ENCODE results near the gene AKAP6.

AKAP6 gene

GRCh38 chr14:32412103-32412502 lies 83.0 kb downstream of the AKAP6 start:
- DNase-seq, result no peak

DNA sequence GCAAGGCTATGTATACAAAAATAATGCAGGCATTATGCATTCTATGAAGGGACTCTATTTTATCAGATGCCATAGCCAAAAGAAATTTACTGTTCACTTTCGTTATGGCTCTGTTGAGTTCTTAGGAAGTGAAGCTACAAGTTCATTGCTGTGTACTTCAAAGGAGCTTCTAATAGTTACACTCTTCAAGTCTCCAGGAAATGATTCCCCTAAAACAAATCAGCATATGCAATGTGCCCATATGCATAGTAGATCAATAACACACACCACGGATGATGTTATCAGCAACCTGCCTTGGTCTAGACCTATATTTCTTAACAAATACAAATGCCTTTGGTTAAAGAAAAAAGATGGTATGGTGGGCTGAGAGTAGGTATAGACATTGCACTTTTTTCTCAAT lies 83.4 kb downstream of the AKAP6 start:
- DNase-seq, result no peak

DNA sequence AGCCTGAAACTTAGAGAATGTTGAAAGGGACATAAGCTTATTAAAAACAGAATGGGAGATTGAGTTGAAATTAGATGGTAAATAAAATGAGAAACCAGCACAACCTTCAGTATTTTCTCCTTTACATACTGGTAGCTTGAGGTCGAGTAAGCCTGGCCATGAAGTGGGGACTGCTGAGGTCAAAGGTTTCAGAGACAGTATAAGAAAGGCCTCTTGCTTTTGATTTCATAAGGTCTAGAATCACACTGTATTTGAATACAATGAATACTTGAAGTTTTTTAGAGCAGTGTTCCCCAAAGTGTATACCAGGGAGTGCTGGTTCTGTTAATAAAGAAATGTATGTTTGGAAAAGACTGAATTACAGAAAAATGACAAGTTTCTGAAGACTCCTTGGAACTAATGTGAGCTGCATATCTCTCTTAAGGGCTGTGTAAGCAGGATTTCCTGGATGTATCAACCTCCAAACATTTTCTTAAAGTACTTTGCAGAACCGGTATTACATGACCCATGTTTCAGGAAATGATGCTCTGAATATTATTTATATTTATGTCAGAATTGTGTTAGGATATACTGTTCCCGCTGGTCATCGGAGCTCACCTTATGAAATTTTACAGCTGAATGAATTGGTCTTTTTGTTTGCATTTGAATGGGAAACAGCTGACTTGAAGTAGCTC lies 85.0 kb downstream of the AKAP6 start:
- DNase-seq, result no peak

- DNase-seq, result peak in 1 of 2 experiments; percentile 5
These were observed 85.7 kb downstream of the AKAP6 start for GRCh38 chr14:32414808-32415255.

DNA sequence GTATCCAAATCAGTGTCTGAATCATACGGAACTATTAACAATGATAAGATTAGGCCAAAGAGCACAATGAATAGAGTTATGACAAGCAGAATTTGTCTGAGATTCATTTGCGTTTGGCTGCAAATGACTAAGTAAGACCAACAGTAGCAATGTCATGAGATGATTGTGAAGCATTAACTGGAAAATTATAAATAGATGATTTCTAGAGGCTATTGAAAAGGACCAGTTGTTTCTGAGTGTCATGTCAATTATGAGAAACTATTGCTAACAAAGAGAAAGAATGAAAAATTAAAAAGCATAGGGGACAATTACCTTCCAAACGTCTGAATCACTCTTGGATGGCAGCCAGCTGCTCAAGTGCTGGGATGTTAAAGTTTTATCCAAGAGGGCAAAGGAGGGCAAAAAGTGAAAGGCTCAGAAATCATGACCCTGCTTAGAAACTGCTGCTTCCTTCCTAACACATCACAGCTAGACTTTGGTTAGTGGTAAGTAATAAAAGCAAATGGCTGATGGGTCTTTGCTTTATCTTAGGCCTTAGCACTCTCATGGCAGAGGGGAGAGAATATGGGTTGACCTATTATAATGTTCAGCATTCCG lies 89.0 kb downstream of the AKAP6 start:
- DNase-seq, result peak in 1 of 2 experiments; percentile 6

- no peak for DNase-seq
These were observed 90.3 kb downstream of the AKAP6 start for GRCh38 chr14:32419429-32419828.

GRCh38 chr14:32421781-32422180 lies 92.7 kb downstream of the AKAP6 start:
- no peak for DNase-seq

GRCh38 chr14:32422440-32422839 lies 93.3 kb downstream of the AKAP6 start:
- DNase-seq, result no peak

GRCh38 chr14:32426028-32426427 lies 96.9 kb downstream of the AKAP6 start:
- DNase-seq, result no peak

- peak in 1 of 2 experiments; percentile 4 for DNase-seq
These were observed 97.7 kb downstream of the AKAP6 start for GRCh38 chr14:32426586-32427388.

DNA sequence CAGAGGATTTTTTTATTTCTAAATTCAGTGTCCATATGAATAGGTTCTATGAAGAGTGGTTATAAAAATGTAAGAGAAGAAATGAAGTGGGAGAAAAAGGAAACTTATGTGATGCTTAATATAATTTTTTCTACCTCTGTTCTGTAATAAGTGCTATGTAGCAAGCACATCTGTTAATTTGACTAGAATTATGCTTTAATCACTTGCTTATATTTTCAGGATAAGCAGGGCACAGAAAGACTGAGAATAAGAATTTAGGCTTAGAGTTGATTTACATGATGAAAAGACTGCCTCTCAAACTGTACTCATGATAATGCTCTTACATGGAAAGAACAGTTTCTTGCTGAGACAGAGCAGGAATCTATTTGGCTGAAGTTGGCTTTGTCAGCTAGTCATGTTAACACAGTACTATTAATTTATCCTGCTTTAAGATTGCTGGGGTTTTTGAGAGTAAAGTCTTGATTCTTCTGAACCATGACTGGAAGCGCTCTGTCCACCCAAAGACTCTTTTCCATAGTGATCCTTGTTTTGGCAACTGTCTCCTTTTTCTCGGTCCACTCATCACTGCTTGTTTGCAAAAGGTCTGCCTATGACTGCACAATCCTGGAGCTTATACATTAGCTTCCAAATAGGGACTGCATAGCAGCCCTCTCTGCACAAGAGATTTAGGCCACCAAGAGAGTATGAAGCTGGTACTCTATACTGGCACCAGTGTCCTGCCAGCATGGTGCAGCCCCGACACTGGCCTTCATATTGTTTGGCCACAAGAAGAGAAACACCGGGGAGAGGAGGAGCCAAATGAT lies 98.8 kb downstream of the AKAP6 start:
- no peak for DNase-seq

DNA sequence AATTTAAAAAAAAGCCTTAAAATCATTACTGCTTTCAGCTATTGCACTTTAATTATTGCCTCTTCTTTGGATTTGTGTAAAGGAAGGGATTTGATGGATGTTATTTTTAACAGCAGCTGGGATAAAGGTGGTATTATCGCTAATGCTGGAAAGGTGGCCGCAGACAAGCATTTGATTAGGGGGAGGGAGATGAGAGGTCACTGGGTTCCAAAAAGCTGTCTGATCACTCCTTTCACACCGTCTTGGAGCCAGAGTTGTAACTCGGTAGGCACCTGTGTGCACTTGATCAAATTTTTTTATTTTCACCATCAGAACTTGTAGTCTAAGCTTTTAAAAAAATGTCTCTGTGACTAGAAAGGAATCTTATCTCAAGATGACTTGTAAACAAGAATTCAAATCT lies 99.8 kb downstream of the AKAP6 start:
- DNase-seq, result no peak

DNA sequence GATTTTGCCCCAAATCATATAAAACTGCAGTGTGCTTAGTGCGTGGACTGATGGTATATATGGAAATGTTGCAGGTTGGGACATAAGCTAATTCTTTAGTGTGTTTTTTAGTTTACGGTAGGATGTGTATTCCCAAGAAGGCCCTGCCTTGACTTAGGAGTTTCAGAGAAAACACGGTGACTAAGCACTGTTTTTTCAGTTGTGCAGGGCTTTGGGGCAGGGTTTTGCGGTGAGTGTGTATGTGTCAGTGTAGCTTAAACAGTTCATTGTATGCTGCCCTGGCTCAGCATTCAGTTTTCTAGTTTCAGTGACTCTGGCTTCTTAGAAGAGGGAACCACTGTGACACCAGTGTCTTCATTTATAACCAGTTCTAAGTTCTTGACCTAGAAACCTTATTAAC lies 101.2 kb downstream of the AKAP6 start:
- no peak for DNase-seq

DNA sequence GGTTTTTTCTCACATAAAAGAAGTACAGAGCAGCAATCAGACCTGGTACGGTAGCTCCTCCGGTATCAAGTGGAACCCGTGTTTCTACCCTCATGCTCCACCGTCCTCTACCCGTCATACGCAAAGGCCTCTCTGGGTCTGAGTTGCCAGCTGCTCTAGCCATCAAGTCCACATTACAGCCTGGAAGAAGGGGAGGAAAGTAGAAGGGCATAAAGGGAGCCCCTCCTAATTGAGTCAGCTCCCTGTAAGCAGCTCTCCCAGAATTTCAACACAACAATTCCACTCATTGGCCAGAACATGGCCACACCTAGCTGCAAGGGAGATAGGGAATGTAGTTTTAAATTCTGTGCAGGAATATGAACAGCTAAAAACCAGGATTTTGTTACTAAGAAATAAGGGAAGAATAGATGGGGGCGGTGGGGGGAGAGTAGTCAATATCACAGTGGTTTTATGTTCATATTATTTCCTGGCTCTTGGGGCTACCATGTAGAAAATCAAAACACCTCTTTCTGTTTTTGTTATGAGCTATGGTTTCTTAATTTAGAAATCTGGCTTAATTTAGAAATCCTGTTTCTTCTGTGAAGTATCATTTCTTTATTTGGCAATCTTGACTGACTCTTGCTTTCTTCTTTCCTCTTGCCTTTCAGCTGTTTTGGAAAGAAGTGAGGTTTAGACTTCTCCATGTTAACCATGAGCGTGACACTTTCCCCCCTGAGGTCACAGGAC lies 103.9 kb downstream of the AKAP6 start:
- DNase-seq, result no peak

- no peak for DNase-seq
These were observed 105.1 kb downstream of the AKAP6 start for GRCh38 chr14:32434180-32434579.

- no peak for DNase-seq
These were observed 105.8 kb downstream of the AKAP6 start for GRCh38 chr14:32434880-32435279.

GRCh38 chr14:32435411-32435810 lies 106.3 kb downstream of the AKAP6 start:
- DNase-seq, result no peak

DNA sequence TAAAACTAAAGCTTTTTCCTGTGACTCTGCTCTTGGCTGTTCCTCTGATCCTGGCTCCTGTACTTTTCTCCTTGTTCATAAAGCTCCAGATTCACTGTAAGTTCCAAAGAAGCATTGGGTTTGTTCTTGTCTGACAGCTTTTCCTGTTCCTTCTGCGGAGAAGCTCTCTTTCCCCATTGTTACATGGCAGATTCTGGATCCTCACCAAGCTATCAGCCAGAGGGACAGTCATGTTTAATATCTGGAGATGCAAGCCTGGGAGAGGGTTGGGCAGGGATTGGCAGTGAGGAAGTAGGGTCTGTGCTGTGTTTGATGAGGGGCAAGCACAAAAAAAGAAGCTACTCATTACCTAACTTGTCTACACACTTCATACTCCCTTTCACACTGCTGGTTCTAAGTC lies 107.9 kb downstream of the AKAP6 start:
- DNase-seq, result no peak

GRCh38 chr14:32438517-32438916 lies 109.4 kb downstream of the AKAP6 start:
- no peak for DNase-seq

DNA sequence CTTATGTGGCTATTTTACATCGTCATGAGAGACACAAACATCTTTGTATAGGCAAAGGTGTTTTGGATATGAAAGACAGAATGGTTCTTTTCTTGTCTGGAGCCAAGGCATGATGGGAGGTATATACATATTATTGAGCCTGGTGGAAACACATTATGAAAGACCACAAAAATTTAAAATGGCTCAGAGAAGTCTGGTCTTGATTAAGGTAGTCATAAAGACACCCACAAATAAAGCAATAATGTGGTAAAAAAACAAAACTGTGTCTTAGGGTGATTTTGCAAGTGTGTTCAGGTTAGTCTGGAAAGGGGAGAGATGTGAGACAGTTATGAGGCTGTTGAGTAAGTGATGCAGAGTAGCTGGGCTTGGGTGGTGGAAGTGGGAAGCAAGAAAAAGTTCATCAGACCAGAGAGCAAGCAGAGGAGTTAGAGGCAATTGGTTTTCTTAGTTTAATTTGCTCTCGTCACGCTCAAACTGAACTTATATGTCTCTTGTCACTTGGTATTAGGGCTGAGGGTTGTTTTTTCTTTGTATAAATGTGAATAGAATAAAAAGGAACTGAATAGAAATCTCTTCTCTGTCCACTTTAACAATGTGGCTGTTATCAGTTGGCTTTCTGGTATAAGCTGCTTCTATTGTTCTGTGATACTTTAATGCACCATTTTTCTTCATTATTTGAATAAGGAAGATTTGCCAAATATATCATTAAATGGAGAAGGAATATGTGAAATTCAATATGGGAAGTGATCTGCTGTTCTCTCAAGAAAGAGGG lies 115.0 kb downstream of the AKAP6 start:
- DNase-seq, result no peak

GRCh38 chr14:32447371-32447770 lies 118.3 kb downstream of the AKAP6 start:
- no peak for DNase-seq

- no peak for DNase-seq
These were observed 120.5 kb downstream of the AKAP6 start for GRCh38 chr14:32449648-32450047.
